NB4 (cell line): ENCODE data around the gene MYT1.

Experiments
- CTCF ChIP-seq: IDR thresholded peaks from one replicate; pipeline ENCODE4 v1.5.1; 2012; ENCODE audit warnings: low read depth, low read length
- POLR2A ChIP-seq: IDR thresholded peaks from 2 replicates; pipeline ENCODE4 v1.6.1; 2011; ENCODE audit warnings: mild to moderate bottlenecking; ENCODE audit not compliant: insufficient read length; ENCODE audit errors: extremely low read depth

DNA sequence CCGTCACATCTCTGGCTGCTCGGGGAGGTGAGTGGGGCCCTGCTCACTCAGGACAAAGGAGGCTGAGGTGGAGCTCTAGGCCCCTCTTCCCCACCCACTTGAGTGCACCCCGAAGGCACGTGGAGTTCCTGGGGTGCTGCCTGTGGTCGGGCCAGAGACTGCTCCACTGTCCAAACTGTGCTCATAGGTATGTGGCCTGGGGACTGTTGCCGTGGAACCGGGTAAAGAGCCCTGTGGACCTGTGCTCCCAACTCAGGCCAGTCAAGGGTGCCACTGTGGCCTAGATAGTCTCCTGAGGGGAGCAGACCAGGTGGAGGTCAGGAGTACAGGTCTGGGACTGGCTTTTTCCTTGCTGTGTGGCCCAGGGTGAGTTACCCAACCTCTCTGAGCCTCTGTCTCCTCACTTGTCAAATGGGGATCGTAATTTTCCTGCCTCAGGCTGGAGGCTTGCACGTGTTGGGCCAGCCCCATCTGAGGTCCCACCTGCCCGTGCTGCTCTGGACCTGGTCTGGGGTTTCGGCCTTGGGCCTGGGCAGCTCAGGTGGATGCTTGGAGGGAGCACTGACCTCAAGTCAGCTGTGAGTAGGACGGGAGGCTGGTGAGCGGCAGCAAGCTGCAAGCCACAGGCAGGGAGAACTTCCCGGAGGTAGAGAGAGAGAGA is 44.4 kb upstream of the MYT1 start:
- no peak for TF ChIP-seq POLR2A
- no peak for TF ChIP-seq CTCF
